Measurements from ENCODE around the gene FGD6.

DNA sequence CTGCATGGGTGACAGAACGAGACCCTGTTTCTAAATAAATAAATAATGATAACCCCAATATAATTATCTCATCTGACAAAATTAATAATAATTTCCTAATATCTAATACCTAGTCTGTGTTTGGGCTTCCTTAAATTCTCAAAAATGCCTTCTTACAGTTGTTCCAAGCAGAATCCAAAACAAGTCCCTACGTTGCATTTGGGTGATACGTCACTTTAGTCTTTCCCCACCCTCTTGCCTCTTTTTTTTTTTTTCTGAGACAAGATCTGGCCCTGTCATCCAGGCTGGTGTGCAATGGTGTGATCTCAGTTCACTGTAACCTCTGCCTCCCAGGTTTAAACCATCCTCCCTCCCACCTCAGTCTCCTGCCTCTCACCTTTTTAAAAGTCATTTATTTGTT, 27.1 kb upstream of the FGD6 start:
- TF ChIP-seq, protein P1, sequence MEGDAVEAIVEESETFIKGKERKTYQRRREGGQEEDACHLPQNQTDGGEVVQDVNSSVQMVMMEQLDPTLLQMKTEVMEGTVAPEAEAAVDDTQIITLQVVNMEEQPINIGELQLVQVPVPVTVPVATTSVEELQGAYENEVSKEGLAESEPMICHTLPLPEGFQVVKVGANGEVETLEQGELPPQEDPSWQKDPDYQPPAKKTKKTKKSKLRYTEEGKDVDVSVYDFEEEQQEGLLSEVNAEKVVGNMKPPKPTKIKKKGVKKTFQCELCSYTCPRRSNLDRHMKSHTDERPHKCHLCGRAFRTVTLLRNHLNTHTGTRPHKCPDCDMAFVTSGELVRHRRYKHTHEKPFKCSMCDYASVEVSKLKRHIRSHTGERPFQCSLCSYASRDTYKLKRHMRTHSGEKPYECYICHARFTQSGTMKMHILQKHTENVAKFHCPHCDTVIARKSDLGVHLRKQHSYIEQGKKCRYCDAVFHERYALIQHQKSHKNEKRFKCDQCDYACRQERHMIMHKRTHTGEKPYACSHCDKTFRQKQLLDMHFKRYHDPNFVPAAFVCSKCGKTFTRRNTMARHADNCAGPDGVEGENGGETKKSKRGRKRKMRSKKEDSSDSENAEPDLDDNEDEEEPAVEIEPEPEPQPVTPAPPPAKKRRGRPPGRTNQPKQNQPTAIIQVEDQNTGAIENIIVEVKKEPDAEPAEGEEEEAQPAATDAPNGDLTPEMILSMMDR (conservative IDR thresholded peaks at IDR 0.05; ENCODE audit: low read depth in 2 of 2), result no peak
- no peak for TF ChIP-seq EZH2 (IDR thresholded peaks at IDR 0.05; ENCODE audit: low read depth, unreplicated experiment)
- TF ChIP-seq, protein P2, sequence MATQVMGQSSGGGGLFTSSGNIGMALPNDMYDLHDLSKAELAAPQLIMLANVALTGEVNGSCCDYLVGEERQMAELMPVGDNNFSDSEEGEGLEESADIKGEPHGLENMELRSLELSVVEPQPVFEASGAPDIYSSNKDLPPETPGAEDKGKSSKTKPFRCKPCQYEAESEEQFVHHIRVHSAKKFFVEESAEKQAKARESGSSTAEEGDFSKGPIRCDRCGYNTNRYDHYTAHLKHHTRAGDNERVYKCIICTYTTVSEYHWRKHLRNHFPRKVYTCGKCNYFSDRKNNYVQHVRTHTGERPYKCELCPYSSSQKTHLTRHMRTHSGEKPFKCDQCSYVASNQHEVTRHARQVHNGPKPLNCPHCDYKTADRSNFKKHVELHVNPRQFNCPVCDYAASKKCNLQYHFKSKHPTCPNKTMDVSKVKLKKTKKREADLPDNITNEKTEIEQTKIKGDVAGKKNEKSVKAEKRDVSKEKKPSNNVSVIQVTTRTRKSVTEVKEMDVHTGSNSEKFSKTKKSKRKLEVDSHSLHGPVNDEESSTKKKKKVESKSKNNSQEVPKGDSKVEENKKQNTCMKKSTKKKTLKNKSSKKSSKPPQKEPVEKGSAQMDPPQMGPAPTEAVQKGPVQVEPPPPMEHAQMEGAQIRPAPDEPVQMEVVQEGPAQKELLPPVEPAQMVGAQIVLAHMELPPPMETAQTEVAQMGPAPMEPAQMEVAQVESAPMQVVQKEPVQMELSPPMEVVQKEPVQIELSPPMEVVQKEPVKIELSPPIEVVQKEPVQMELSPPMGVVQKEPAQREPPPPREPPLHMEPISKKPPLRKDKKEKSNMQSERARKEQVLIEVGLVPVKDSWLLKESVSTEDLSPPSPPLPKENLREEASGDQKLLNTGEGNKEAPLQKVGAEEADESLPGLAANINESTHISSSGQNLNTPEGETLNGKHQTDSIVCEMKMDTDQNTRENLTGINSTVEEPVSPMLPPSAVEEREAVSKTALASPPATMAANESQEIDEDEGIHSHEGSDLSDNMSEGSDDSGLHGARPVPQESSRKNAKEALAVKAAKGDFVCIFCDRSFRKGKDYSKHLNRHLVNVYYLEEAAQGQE (IDR thresholded peaks at IDR 0.05; ENCODE audit: unreplicated experiment), result no peak
- TF ChIP-seq CREB1 (CRISPR knock-in tag; IDR thresholded peaks at IDR 0.05; ENCODE audit: low read depth), result no peak
- no peak for TF ChIP-seq EZH2phosphoT487 (IDR thresholded peaks at IDR 0.05; ENCODE audit: unreplicated experiment)
- TF ChIP-seq NANOG (IDR thresholded peaks at IDR 0.05; ENCODE audit: borderline replicate concordance), result no peak
- TF ChIP-seq POLR2AphosphoS5 (IDR thresholded peaks at IDR 0.05; ENCODE audit: low read depth), result no peak
- no peak for TF ChIP-seq ZNF331 (CRISPR knock-in tag; IDR thresholded peaks at IDR 0.05; ENCODE audit: low read depth)
